GM10266 (cell line): ENCODE data around the gene MS4A1.
"Not testable (repeated sequence)": the region's sequence is repeated elsewhere in the genome, so short reads cannot be mapped to it uniquely, and the experiment has no call there.

Experiments
- DNase-seq: peaks from one replicate; pipeline ENCODE4 v3.0.0; 2012; ENCODE audit errors: extremely low spot score
- TF ChIP-seq, protein P1 (sequence below): IDR thresholded peaks from 2 replicates; pipeline ENCODE4 v1.5.1; 2012; ENCODE audit warnings: mild to moderate bottlenecking, low read depth; ENCODE audit not compliant: control insufficient read depth, insufficient read depth; ENCODE audit errors: missing control alignments

The MS4A1 gene

DNA sequence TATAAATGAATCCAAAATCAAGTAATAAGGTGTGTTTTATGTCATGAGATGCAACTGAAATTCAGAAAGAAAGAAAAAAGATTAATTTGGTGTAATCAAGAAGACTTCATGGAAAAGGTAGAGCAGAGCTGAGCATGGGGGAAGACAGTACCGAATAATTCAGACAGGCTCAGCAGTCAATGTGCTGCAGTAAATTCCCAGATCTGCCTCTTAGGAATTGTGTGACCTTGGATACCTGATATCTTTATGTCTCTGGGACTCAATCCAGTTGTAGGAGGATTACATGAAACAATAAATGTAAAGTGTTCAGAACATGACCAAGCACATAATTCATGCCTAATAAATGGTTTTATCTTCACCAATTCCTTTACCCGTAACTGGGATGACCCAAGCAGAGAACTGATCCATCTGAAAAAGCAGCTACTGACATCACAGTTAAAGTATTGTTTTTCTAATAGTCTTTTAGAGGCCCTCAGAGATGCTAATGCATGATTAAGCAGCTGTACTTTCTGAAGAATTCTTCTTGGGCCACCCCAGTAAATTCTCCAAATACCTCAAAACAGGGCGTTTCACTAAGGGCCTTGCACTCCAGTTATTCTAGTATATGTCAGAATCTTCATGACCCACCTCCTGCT is 44.7 kb downstream of the MS4A1 start:
- TF ChIP-seq, protein P1, sequence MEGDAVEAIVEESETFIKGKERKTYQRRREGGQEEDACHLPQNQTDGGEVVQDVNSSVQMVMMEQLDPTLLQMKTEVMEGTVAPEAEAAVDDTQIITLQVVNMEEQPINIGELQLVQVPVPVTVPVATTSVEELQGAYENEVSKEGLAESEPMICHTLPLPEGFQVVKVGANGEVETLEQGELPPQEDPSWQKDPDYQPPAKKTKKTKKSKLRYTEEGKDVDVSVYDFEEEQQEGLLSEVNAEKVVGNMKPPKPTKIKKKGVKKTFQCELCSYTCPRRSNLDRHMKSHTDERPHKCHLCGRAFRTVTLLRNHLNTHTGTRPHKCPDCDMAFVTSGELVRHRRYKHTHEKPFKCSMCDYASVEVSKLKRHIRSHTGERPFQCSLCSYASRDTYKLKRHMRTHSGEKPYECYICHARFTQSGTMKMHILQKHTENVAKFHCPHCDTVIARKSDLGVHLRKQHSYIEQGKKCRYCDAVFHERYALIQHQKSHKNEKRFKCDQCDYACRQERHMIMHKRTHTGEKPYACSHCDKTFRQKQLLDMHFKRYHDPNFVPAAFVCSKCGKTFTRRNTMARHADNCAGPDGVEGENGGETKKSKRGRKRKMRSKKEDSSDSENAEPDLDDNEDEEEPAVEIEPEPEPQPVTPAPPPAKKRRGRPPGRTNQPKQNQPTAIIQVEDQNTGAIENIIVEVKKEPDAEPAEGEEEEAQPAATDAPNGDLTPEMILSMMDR, result no peak

DNA sequence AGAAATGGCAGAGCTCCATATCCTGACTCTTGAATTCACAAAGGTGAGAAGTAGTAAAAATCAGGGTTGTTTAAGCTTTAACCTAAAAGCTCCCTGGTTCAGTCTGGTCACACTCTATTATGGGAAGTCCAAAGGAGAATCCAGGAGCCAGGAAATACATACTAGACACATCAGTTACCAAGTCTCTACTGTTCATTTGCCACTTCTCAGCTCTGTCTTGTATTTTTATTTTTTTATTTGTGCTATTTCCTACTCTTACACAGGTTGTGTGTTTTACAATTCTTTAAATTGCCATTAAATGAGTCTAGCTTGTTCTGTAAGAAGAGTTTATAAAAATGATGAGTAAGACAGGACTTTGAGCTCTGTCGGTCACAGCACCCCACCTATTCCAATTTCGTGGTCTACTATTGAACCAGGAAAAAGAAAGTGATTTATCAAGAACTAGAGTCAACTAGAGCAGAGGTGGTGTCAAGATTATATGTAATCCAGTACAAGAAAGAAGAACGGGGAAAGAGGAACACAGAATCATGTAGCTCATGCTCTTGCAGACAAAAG is 46.7 kb downstream of the MS4A1 start:
- TF ChIP-seq, protein P1, result no peak
- DNase-seq, result no peak

More for the DNA sequence above, 44.7 kb downstream of the MS4A1 start:
- DNase-seq, result no peak

GRCh38 chr11:60504219-60504905 is 48.7 kb downstream of the MS4A1 start:
- TF ChIP-seq, protein P1, result no peak
- peak; percentile 44 for DNase-seq

DNA sequence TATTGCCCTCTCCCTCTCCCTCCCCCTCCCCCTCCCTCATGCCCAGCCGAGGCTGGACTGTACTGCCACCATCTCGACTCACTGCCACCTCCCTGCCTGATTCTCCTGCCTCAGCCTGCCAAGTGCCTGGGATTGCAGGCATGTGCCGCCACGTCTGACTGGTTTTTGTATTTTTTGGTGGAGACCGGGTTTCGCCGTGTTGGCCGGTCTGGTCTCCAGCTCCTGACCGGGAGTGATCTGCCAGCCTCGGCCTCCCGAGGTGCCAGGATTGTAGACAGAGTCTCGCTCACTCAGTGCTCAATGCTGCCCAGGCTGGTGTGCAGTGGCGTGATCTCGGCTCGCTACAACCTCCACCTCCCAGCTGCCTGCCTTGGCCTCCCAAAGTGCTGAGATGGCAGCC is 54.0 kb downstream of the MS4A1 start:
- DNase-seq, result not testable (repeated sequence)

DNA sequence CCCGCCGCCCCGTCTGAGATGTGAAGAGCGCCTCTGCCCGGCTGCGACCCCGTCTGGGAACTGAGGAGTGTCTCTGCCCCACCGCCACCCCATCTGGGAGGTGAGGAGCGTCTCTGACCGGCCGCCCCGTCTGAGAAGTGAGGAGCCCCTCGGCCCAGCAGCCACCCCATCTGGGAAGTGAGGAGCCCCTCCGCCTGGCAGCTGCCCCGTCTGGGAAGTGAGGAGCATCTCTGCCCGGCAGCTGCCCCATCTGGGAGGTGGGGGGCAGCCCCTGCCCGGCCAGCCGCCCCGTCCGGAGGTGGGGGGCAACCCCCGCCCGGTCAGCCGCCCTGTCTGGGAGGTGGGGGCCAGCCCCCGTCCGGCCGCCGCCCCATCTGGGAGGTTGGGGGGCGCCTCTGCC is 54.6 kb downstream of the MS4A1 start:
- not testable (repeated sequence) for DNase-seq

DNA sequence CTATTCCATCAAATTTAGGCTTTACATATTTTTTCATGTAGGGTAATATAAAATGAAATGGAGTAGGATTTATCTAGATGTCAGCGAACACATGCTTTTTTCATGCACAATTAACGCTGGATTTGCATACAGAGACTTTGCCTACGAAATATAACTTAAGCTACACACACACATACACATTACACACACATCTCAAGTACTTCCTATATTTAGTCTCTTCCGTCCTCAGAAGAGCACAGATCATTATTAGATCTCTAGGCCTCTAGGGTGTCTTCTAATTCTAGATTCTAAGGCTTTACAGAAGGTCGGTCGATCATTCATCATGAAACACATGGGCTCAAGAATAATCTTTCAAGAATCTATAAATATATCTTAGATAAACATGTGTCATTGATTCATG is 55.7 kb downstream of the MS4A1 start:
- DNase-seq, result no peak
- TF ChIP-seq, protein P1, result no peak

DNA sequence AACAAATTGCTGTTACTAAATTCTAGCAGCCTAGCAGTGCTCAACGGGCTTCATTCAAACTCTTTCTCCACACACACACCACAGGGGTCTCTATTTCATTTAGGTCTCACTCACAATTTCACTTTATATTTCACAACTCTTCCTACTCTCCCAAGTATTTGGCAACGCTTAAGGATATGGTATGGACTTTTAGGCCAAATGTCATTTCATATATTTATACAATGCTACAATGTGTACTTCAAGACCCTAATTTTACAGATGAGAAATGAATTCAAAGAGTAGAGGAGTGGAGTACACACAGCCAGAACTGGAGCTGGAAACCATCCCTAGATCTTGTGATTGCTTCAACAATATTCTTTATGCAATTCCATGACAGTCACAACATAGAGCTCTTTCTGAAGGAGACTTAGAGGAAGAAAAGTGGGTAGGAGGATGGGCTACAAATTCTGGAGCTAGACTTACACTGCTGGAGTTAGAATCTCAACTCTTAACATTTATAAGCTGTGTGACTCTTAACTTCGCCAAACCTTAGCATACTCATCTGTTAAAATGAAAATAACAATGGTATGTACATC is 57.1 kb downstream of the MS4A1 start:
- TF ChIP-seq, protein P1, result no peak

GRCh38 chr11:60513496-60514460 is 58.1 kb downstream of the MS4A1 start:
- no peak for DNase-seq
- TF ChIP-seq, protein P1, result no peak

More for the DNA sequence above, 57.1 kb downstream of the MS4A1 start:
- no peak for DNase-seq
